Fibroblast of villous mesenchyme (primary cell): ENCODE results near the gene ARHGEF12. TPM values are rescaled to one million over a fixed set of nuclear protein-coding genes. Genes with fewer than 3 reads are reported as not detected.

ENCODE experiments used
- DNase-seq: peaks from one replicate; pipeline ENCODE4 v3.0.0-alpha.2; 2010; ENCODE audit warnings: low read depth
- H3K4me3 ChIP-seq: 2 replicates; pipeline ENCODE4 v1.5.1; 2011; ENCODE audit warnings: low read depth, mild to moderate bottlenecking, low read length
- CTCF ChIP-seq: IDR thresholded peaks from 2 replicates; pipeline ENCODE4 v1.5.1; 2012; ENCODE audit warnings: low read depth, mild to moderate bottlenecking, low read length; ENCODE audit not compliant: insufficient read depth
- total RNA-seq: library from RNA; depleted of rRNA; stranded (reverse); fragments of >200 nt; gene quantifications from 2 replicates; pipeline ENCODE4 v1.2.3, GENCODE V29; 2012

Gene ARHGEF12
- total RNA-seq, 1 donor = 143 TPM

GRCh38 chr11:120486138-120486537, 149.9 kb downstream of the ARHGEF12 start:
- TF ChIP-seq CTCF = no peak
- H3K4me3 ChIP-seq = no peak overlapping the region
- no peak for DNase-seq

GRCh38 chr11:120489799-120490198, 153.6 kb downstream of the ARHGEF12 start:
- H3K4me3 ChIP-seq = no peak overlapping the region
- no peak for TF ChIP-seq CTCF
- DNase-seq = no peak

GRCh38 chr11:120492486-120492885, 156.3 kb downstream of the ARHGEF12 start:
- TF ChIP-seq CTCF = no peak
- H3K4me3 ChIP-seq = no peak overlapping the region

GRCh38 chr11:120494595-120494994, 158.4 kb downstream of the ARHGEF12 start:
- no peak overlapping the region for H3K4me3 ChIP-seq
- no peak for DNase-seq
- TF ChIP-seq CTCF = no peak

More at GRCh38 chr11:120492486-120492885, 156.3 kb downstream of the ARHGEF12 start:
- DNase-seq = no peak

GRCh38 chr11:120499088-120499487, 162.9 kb downstream of the ARHGEF12 start:
- no peak for TF ChIP-seq CTCF
- no peak overlapping the region for H3K4me3 ChIP-seq
- no peak for DNase-seq

GRCh38 chr11:120499859-120500258, 163.6 kb downstream of the ARHGEF12 start:
- H3K4me3 ChIP-seq = no peak overlapping the region
- DNase-seq = no peak

More at GRCh38 chr11:120499859-120500258, 163.6 kb downstream of the ARHGEF12 start:
- TF ChIP-seq CTCF = no peak
